NCI-H510A treated with DMSO at 0.1 percent for 48 hours (cell line): Measurements from ENCODE around the gene DMRTC1.
"Not testable (repeated sequence)": the region's sequence is repeated elsewhere in the genome, so short reads cannot be mapped to it uniquely, and the experiment has no call there.

ENCODE experiments used
- DNase-seq: peaks from one replicate; lab custom pipeline; 2025; lab: John Stamatoyannopoulos, UW

The DMRTC1 gene

GRCh38 chrX:72943819-72944169 is at the start of gene DMRTC1:
DMRTC1 (minus strand) TSS chrX:72943837; CDS start chrX:72875694, 68,143 bp downstream.
- DNase-seq = not testable (repeated sequence)

GRCh38 chrX:72980894-72981469 is 37.3 kb upstream of the DMRTC1 start:
- DNase-seq = not testable (repeated sequence)

- not testable (repeated sequence) for DNase-seq
Measured at GRCh38 chrX:72974885-72975284, 31.2 kb upstream of the DMRTC1 start.

- DNase-seq = not testable (repeated sequence)
Measured at GRCh38 chrX:72971859-72972258, 28.2 kb upstream of the DMRTC1 start.

- DNase-seq = not testable (repeated sequence)
Measured at GRCh38 chrX:72959971-72960370, 16.3 kb upstream of the DMRTC1 start.

GRCh38 chrX:72943035-72943818 is 410 bp downstream of the DMRTC1 start:
- DNase-seq = not testable (repeated sequence)

- DNase-seq = not testable (repeated sequence)
Measured at GRCh38 chrX:72942272-72942671, 1.4 kb downstream of the DMRTC1 start.

GRCh38 chrX:72937906-72938305 is 5.7 kb downstream of the DMRTC1 start, which contains the start of gene FAM236A:
FAM236A (plus strand) TSS chrX:72938206; CDS start chrX:72938263, 57 bp downstream.
- DNase-seq = not testable (repeated sequence)

- not testable (repeated sequence) for DNase-seq
Measured at GRCh38 chrX:72936882-72937455, 6.7 kb downstream of the DMRTC1 start.

GRCh38 chrX:72936455-72936854 is 7.2 kb downstream of the DMRTC1 start:
- DNase-seq = not testable (repeated sequence)

GRCh38 chrX:72932283-72932682 is 11.4 kb downstream of the DMRTC1 start:
- DNase-seq = not testable (repeated sequence)

GRCh38 chrX:72916096-72916495 is 27.5 kb downstream of the DMRTC1 start:
- not testable (repeated sequence) for DNase-seq

GRCh38 chrX:72912315-72912714 is 31.3 kb downstream of the DMRTC1 start, which contains the start of gene FAM236C:
FAM236C (plus strand) TSS chrX:72912615; CDS start chrX:72912715, 100 bp downstream.
- not testable (repeated sequence) for DNase-seq

GRCh38 chrX:72889740-72890139 is 53.9 kb downstream of the DMRTC1 start:
- not testable (repeated sequence) for DNase-seq

- not testable (repeated sequence) for DNase-seq
Measured at GRCh38 chrX:72882898-72883297, 60.7 kb downstream of the DMRTC1 start.

- not testable (repeated sequence) for DNase-seq
Measured at GRCh38 chrX:72837532-72837931, 106.1 kb downstream of the DMRTC1 start.

- DNase-seq = not testable (repeated sequence)
Measured at GRCh38 chrX:72830701-72831100, 112.9 kb downstream of the DMRTC1 start.
